ENCODE measurements around the gene ATPAF1.

Gene ATPAF1

GRCh38 chr1:46616277-46617107 is 51.7 kb downstream of the ATPAF1 start, which contains the start of gene MOB3C:
MOB3C (minus strand) TSS chr1:46616811; CDS start chr1:46613321, 3,490 bp downstream.
- no peak for TF ChIP-seq CTCF (IDR thresholded peaks at IDR 0.05; ENCODE audit: low read depth, low read length, missing control alignments)
- DNase-seq (ENCODE audit: extremely low read depth, low read depth) = no peak

GRCh38 chr1:46615735-46616134 is 52.4 kb downstream of the ATPAF1 start:
- peak overlapping the region; percentile 51 for H3K4me3 ChIP-seq (replicated peaks; ENCODE audit: low read depth, low read length)
- TF ChIP-seq CTCF (IDR thresholded peaks at IDR 0.05; ENCODE audit: low read depth, low read length, missing control alignments) = no peak
- DNase-seq (ENCODE audit: extremely low read depth, low read depth) = no peak

More at GRCh38 chr1:46616277-46617107, 51.7 kb downstream of the ATPAF1 start, which contains the start of gene MOB3C:
- peak within 1 kb of the TSS; percentile 51 for H3K4me3 ChIP-seq (replicated peaks; ENCODE audit: low read depth, low read length)

- no peak for DNase-seq (ENCODE audit: extremely low read depth, low read depth)
- no peak overlapping the region for H3K4me3 ChIP-seq (replicated peaks; ENCODE audit: low read depth, low read length)
- TF ChIP-seq CTCF (IDR thresholded peaks at IDR 0.05; ENCODE audit: low read depth, low read length, missing control alignments) = no peak
These were observed 53.1 kb downstream of the ATPAF1 start for GRCh38 chr1:46615088-46615487.

GRCh38 chr1:46614604-46614984 is 53.6 kb downstream of the ATPAF1 start:
- no peak for DNase-seq (ENCODE audit: extremely low read depth, low read depth)
- no peak for TF ChIP-seq CTCF (IDR thresholded peaks at IDR 0.05; ENCODE audit: low read depth, low read length, missing control alignments)
- no peak overlapping the region for H3K4me3 ChIP-seq (replicated peaks; ENCODE audit: low read depth, low read length)

- TF ChIP-seq CTCF (IDR thresholded peaks at IDR 0.05; ENCODE audit: low read depth, low read length, missing control alignments) = no peak
- H3K4me3 ChIP-seq (replicated peaks; ENCODE audit: low read depth, low read length) = no peak overlapping the region
- no peak for DNase-seq (ENCODE audit: extremely low read depth, low read depth)
These were observed 54.2 kb downstream of the ATPAF1 start for GRCh38 chr1:46613661-46614603.

- TF ChIP-seq CTCF (IDR thresholded peaks at IDR 0.05; ENCODE audit: low read depth, low read length, missing control alignments) = no peak
- H3K4me3 ChIP-seq (replicated peaks; ENCODE audit: low read depth, low read length) = no peak overlapping the region
- DNase-seq (ENCODE audit: extremely low read depth, low read depth) = no peak
These were observed 55.1 kb downstream of the ATPAF1 start for GRCh38 chr1:46612937-46613660.

Measured in HFF-Myc (cell line).